GM18517 (cell line): ENCODE results near the gene RRAGC.
A peak's percentile ranks its signal among the peaks of the same experiment; 100 is the strongest.

Experiments
- ATAC-seq: cut with Tn5 transposase; IDR thresholded peaks from one replicate; pipeline ENCODE4 v1.9.1; 2021; ENCODE audit warnings: mild to moderate bottlenecking, moderate library complexity; ENCODE audit not compliant: unreplicated experiment

The RRAGC gene, protein sequence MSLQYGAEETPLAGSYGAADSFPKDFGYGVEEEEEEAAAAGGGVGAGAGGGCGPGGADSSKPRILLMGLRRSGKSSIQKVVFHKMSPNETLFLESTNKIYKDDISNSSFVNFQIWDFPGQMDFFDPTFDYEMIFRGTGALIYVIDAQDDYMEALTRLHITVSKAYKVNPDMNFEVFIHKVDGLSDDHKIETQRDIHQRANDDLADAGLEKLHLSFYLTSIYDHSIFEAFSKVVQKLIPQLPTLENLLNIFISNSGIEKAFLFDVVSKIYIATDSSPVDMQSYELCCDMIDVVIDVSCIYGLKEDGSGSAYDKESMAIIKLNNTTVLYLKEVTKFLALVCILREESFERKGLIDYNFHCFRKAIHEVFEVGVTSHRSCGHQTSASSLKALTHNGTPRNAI

DNA sequence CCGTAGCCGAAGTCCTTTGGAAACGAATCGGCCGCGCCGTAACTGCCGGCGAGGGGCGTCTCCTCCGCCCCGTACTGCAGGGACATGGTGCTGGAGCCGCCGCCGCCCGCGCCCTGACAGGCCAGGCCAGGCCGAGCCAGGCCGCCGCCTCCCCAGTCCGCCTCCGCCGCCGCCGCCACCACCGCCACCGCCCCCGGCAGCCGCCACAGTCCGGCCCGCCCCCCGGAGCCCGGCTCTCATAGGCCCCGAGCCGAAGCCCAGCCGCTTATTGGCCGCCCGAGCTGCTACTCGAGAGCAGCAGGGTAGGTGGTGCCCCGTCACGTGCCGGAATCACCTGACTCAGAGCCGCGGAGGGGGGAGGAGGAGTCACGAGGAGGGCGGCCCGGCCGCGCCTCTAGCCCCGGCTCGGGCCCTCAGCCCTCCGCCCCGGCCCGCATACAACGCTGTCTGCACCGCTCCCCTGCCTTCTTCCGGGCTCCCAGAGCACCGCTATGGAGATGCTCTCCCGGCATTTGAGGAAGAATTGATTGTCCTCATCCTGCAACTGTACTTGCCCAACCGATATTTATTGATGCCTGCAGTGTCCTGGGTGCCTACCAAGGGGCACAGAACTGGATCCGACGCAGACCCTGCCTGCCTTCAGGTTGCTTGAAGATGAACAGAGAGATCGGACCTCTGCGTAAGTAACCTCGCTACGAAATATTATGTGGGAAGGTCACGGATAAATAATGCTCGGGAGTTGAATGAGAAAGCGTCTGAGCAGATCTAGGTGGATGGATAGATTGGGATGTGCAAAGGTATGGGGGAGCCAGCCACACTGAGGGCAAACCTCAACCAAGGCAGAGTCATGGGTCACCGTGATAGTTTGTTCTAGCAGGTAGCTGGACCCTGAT, at the start of gene RRAGC:
Gene RRAGC, minus strand, starts transcription at position 212 of the 893 bp plus-strand sequence. Its CDS starts 126 bp downstream, at position 86.
- peak; percentile 77 for ATAC-seq

DNA sequence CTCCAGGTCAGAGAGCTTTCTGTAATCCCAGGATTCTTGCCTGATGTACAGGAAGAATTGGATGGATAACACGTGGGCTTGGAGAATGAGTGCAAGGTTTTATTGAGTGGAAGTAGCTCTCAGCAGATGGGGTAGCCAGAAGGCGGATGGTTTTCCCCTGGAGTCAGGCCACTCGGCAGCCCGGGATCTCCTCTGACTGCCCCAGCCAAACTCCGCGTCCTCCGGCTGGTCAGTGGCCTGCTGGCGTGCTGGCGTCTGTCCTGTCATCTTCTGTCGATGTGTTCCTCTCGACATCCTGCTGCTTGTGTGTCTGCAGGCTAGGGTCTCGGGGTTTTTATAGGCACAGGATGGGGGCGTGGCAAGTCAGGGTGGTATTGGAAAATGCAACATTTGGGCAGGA, 49.2 kb upstream of the RRAGC start:
- no peak for ATAC-seq

DNA sequence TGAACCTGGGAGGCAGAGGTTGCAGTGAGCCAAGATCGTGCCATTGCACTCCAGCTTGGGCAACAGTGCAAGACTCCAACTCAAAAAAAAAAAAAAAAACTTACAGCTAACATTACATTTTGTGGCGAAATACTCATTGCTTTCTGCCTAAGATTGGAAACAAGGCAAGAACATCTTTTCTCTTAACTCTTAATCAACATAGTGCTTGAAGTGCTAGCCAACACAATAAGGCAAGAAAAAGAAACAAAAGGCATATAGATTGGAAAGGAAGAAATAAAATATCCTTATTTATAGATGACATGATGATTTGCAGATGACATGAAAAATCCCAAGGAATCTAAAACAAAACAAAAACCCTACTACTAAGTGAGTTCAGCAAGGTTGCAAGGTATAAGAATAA, 46.4 kb upstream of the RRAGC start:
- no peak for ATAC-seq

DNA sequence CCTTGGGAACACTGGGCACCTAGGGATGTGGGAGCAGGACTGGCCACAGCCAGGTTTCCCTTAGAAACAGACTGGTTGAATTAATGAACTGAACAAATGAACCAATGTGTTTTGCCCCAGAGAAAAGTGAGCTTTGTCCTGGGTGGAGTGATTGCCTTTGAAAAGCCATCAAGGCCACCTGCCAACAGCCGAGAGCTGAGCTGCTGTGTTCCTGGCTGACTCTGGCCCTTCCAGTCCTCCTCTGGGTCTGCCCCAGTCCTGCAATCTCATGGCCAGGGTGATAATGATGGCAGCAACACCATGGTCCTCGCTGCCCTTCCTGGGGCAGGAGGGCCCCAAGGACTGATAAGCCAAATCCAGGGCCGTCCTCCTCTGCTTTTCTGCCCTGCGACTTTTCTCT, 40.0 kb upstream of the RRAGC start:
- no peak for ATAC-seq

DNA sequence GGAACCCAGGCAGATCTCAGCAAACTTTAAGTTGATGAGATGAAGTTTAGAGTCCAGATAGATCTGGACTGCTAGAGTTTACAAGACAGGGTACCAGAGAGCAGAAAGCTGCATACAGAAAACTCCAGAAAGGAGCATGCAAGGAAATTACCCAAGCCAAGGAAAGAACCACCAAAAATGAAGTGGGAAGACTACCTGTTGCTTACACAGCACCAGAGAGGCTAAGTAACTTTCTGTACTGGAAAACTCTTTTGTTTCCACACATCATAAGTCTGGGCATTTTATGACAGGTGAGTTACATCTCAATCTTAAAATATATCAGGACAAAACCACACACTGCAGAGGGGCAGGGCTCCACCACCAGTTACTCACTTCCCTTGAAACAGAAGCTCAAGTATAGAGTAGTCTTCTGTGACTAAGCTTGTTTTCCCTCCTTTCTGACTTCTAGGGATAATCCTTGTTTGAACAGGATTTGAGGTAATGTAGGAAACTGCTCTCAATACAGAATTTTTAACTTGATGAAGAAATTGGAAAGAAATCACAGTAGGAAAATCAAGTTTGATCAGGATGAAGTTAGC, 39.2 kb upstream of the RRAGC start:
- ATAC-seq = no peak

DNA sequence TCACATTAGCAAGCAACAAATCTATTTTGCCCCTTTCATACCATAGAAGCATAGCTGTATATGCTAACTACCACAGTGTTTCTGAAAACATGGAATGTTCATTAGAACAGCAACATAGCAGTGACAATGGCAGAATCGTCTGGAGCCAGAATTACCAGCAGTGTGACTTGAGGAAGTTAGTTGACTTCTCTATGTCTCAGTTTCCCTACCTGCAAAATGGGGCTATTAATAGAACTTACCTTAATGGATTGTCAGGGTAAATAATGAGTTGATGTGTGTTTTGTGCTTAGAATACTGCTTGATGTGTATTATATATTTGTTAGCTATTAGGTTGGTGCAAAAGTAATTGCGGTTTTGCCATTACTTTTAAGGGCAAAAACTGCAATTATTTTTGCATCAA, 36.6 kb upstream of the RRAGC start:
- ATAC-seq = no peak

DNA sequence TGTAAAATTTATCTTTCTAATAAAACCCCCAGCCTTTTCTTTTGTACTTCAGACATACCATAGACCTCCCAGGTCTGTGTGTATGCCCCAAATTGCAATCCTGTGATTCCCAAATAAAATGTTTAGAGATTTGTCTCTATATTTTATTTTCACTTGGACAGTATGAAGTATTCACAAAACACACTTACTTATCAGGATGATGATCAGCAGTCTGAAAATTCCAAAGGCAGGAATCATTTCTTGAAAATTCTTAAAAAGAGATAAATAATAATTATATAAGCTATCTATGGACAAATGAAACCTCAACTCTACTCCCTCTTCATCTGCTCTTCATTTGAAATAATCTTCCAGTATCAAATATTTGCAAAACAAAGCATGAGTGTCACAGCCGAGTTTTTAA, 33.4 kb upstream of the RRAGC start:
- ATAC-seq = no peak

DNA sequence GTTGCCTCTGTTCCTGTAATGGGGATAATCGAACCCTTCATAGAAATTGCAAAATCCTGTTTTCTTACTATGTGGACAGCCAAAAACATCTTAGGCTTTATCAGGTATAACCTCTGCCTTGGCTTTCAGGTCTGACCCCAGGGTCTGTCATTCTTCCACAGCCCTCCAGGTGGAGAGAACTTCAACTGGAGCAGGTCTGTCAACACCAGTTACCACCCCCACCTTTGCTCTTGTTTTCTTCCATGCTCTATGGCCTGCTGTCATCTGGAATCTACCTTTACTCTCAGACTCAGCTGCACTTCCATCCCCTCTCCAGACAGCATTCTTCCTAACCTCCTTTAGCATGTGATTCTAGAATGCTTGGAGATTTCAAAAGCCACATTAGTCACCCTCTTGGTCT, 32.2 kb upstream of the RRAGC start:
- no peak for ATAC-seq

DNA sequence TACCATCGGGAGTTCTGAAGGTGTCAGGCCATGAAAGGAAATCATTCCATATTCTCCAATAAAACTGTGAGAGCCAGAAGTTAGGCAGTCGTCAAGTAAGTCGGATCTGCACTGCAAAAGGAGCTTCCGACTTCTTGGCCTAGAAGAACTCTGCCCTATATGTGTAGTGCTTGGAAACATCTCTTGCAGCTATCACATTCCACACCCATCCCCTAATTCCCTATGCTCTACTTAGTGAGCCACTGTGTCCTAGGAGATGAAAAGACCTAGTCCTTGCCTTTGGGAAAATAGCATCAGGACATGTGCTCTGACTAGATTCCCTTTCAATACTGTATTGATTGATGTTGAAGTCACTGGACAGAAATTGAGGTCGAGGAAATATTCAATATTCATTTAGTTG, 30.0 kb upstream of the RRAGC start:
- no peak for ATAC-seq

DNA sequence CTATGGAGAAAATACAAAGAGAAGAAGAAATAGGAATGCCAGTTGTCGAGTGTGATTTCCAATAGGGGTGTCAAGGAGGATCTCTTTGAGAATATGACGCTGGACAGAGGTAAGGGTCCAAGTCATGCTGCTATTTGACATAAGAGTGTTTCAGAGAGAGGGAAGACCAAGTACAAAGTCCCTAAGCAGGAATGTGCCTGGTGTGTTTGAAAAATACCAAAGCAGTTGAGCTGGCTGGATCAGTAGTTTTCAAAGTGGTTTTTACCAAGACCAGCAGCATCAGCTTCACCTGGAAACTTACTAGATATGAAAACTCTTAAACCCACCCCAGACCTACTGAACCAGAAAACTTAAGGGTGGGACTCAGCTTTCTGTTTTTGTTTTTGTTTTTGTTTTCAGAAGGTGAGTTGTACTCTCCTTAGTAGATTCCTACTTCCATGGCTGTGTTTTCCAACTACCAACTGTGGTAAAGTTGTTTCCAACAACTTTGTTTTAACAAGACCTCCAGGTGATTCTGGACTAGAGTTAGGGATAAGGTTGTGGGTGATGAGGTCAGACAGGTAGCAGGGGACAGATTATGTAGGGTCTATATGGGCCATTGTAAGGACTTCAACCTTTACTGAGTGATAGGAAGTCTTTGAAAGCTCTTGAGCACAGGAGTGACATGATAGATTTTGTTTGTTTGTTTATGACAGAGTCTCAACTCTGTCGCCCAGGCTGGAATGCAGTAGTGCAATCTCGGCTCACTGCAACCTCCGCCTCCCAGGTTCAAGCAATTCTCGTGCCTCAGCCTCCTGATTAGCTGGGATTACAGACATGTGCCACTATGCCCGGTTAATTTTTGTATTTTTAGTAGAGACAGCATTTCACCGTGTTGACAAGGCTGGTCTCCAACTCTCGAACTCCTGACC, 29.1 kb upstream of the RRAGC start:
- ATAC-seq = no peak

DNA sequence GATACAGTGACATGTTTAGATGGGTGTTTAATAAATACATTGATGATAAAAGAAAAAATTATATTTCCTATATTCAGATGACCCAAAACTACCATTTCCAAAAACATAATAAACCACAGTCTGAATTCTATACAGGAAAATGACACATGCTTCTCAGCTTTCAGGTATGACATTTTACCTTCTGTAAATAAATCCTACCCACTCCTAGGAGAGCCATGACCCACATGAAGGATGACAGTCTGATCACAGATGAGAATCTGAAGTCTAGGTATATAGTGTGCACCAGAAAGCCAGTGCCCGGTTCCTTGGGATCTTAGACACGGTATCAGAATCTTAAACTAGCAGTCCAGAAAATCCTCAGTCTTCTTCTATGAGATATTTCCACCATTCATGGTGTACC, 25.5 kb upstream of the RRAGC start:
- no peak for ATAC-seq

DNA sequence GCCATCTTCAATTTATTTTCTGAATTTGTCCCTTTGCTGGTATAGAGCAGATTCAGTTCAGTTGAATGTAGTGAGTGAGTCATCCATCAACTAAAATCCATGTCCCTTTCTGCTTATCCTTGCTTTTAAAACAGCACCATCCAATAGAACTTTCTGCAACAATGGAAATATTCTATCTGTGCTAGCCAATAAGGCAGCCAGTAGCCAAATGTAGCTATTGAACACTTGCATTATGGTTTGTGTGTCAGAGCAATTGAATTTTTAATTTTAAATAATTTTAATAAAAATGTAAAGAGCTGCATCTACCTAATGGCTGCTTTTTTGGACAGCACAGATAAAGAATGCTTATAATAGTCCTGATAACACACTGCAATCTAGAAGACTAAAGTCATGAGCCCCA, 21.9 kb upstream of the RRAGC start, which contains the start of gene GJA9:
Gene GJA9, minus strand, starts transcription at position 101 of the 400 bp plus-strand sequence. CDS start 5,489 bp downstream, outside the sequence.
- no peak for ATAC-seq

DNA sequence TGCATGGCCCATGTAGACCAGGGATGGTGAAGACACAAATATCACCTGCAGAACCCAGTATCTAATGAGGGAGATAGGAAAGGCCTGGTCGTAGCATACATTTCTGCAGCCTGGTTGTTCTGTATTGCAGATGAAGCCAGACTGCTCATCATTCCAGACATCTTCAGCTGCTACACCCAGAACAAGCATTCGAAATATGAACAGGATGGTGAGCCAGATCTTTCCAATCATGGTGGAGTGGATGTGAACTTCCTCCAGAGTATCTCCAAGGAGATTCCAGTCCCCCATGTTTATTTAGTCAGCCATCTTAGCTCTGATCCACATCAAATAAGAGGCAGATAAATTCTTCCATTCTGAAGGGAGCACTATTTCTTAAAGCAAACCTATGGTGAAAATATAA, 16.2 kb upstream of the RRAGC start:
- ATAC-seq = no peak

DNA sequence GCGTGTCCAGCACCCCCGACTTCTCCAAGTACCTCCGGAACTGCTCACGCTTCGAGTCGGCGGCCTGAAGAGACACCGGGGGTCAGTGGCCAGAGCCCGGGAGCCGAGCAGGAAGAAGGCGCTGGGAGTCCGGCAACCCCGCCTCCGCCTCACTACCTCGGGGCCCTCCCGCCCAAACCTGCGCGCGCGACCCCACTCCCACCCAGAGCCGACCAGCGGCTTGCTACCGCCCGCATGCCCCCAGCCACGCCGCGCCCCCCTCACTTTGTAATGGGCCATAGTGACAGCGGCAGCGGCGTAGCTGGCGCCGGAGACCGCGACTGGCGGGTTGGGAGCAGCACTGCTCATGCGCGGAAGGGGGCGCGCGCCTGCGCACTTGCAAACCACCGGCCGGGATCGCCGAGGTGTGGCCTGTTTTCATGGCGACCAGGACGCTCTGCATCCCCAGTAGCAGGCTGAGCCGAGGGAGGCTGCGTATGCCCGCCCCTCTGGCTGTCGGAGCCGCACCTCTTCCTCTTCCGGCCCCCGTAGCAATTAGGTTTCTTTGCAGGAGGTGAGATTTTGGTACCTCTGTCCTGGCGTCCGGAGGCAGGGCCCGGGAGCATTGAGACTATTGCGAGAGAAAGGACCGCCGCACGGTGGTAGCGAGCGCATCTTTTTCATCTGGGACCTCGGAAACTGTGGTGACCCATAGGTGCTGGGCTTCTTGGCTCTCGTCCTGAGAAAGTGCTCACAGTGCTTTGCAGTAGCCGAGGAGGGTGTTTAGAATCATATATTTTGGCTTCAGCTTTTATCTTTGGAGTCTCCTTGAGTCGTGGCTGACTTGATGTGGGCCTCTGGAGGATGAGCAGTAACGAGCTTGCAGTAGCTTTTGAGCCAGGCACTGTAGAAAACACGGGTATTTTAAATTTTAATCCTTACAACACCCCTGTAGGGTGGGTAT, 13.7 kb upstream of the RRAGC start, which contains the start of gene MYCBP:
Gene MYCBP, minus strand, starts transcription at position 322 of the 943 bp plus-strand sequence. Its CDS starts 43 bp downstream, at position 279.
- peak; percentile 97 for ATAC-seq

DNA sequence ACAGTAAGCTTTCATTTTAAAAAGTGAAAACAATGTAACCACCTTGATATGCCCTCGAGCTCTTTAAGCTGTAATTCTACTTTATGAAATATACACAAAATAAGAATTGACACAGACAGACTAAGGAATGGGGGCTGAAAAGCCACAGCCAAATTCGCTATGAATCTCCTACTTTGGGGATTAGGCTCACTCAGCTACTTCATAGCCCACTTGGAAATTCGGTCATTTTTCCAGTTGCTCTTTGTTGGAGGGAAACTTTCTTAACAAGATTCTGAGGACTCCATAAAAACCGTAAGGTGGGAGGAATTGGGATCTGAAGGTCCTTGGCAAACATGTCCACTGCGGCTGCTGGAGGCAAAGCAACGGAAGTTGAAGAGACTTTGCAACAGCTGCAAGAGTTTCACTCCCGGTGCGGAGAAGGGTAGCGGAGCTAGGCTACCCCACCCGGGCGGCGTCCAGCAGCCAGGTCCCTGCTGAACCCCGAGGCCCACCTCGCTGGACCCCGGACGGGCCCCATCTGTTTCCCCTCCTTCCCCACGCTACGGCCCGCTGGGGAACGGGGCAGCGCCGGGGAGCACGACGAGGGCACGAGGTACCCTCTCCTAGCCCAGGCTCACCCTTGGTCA, 12.9 kb upstream of the RRAGC start:
- peak; percentile 13 for ATAC-seq

DNA sequence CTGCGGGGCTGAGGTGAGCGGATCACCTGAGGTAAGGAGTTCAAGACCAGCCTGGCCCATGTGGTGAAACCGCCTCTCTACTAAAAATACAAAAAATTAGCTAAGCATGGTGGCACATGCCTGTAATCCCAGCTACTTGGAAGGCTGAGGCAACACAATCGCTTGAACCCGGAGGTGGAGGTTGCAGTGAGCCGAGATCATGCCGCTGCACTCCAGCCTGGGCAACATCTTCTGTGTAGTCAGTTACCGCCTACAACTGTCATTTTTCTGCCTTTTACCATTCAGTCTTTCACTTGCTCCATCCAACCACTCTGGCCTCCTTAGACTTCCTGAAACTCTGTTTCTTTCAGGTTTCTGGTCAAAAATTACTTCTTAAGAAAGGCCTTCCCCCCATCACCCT, 11.4 kb upstream of the RRAGC start:
- no peak for ATAC-seq

DNA sequence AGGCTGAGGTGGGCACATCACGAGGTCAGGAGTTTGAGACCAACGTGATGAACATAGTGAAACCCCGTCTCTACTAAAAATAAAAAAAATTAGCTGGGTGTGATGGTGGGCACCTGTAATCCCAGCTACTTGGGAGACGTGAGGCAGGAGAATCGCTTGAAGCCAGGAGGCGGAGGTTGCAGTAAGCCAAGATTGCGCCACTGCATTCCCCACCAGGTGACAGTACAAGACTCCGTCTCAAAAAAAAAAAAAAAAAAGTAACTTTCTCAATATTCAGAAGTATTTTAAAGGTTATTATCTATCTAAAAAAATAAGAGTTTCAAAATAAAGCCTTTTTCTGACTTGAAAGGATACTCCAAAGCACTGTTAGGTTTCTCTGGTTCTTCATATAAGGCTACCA, 7.6 kb upstream of the RRAGC start:
- ATAC-seq = no peak

DNA sequence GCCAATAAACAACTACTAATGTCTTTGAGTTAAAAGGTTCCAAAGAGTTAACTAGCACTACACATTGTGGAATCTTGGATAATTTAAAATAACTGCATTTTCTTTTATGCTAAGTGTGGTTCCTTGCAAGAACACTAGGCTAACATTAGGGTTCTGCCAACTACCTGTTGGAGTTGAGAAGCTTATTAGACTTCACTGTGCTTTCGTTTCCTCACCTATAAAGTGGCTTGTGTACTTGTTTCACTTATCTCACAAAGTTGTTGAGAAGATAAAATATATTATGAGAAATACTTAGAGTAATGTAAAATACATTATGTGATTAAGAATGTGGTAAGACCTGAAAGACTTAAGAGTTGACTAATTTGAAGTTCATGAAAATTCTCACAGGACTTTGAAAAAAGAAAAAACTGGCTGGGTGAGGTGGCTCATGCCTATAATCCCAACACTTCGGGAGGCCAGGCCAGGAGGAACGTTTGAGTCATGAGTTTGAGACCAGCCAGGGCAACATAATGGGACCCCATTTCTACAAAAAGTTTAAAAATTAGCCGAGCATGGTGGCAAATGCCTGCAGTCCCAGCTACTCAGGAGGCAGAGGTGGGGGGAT, 5.6 kb upstream of the RRAGC start:
- ATAC-seq = no peak

DNA sequence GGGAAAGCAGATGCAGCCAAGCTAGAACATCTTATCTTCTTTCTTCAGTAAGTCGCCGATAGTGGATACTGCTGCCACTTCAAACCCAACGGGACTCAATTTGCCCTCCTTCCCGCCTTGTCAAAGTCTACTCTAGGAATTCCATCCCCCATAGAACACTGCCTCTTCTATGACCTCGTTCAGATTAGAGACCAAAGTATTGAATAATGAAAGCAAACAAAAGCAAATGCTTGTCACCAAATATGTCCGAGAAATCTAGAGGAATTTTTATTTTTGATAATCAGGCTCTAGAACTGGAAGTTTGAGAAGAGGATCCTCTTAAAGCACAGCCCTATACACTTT, 853 bp upstream of the RRAGC start:
- no peak for ATAC-seq
